ENCODE measurements around the gene RTF2.

Gene RTF2

GRCh38 chr20:56439771-56440291 is 28.6 kb upstream of the RTF2 start:
- no peak for DNase-seq

GRCh38 chr20:56440346-56441007 is 27.9 kb upstream of the RTF2 start:
- DNase-seq: no peak

GRCh38 chr20:56442389-56443365 is 25.8 kb upstream of the RTF2 start:
- DNase-seq: no peak

GRCh38 chr20:56443654-56444540 is 24.5 kb upstream of the RTF2 start:
- DNase-seq: no peak

GRCh38 chr20:56445130-56445529 is 23.3 kb upstream of the RTF2 start:
- DNase-seq: no peak

GRCh38 chr20:56445540-56445939 is 22.9 kb upstream of the RTF2 start:
- no peak for DNase-seq

- DNase-seq: no peak
Observed at GRCh38 chr20:56447227-56447626, 21.2 kb upstream of the RTF2 start.

- no peak for DNase-seq
Observed at GRCh38 chr20:56449459-56449858, 19.0 kb upstream of the RTF2 start.

- DNase-seq: no peak
Observed at GRCh38 chr20:56451056-56451765, 17.2 kb upstream of the RTF2 start.

- no peak for DNase-seq
Observed at GRCh38 chr20:56453352-56453751, 15.1 kb upstream of the RTF2 start.

GRCh38 chr20:56454754-56455153 is 13.7 kb upstream of the RTF2 start:
- DNase-seq: no peak

- no peak for DNase-seq
Observed at GRCh38 chr20:56458206-56458821, 10.1 kb upstream of the RTF2 start.

GRCh38 chr20:56460459-56460858 is 8.0 kb upstream of the RTF2 start:
- no peak for DNase-seq

GRCh38 chr20:56461576-56461975 is 6.9 kb upstream of the RTF2 start:
- DNase-seq: no peak

- no peak for DNase-seq
Observed at GRCh38 chr20:56463428-56463827, 5.0 kb upstream of the RTF2 start.

GRCh38 chr20:56465997-56466396 is 2.4 kb upstream of the RTF2 start:
- DNase-seq: peak; percentile 40

- no peak for DNase-seq
Observed at GRCh38 chr20:56467968-56468315, 485 bp upstream of the RTF2 start.

GRCh38 chr20:56469077-56469449 is 636 bp downstream of the RTF2 start:
- no peak for DNase-seq

- DNase-seq: no peak
Observed at GRCh38 chr20:56483970-56484369, 15.5 kb downstream of the RTF2 start.

- no peak for DNase-seq
Observed at GRCh38 chr20:56487216-56487615, 18.8 kb downstream of the RTF2 start.

- no peak for DNase-seq
Observed at GRCh38 chr20:56488566-56488965, 20.1 kb downstream of the RTF2 start.

GRCh38 chr20:56501116-56501515 is 32.7 kb downstream of the RTF2 start:
- DNase-seq: no peak
